GM13977 (cell line): ENCODE data around the gene DMRTB1.

Experiments used
- DNase-seq: peaks from one replicate; pipeline ENCODE4 v3.0.0; 2012; ENCODE audit warnings: low spot score
- CTCF ChIP-seq: IDR thresholded peaks from 2 replicates; pipeline ENCODE4 v1.5.1; 2012; ENCODE audit warnings: mild to moderate bottlenecking, control low read depth; ENCODE audit not compliant: insufficient read depth; ENCODE audit errors: extremely low read depth, missing control alignments
- in situ Hi-C: fragments of 300-500 bp; cut with MboI; formaldehyde crosslinking; loops from one replicate; pipeline ENCODE4 v1.12.0; 2022; ENCODE audit warnings: low sequenced_read_pairs, low pct_unique_long_range_greater_than_20kb, mixed read lengths, inconsistent platforms; ENCODE audit not compliant: unreplicated experiment

Gene DMRTB1

GRCh38 chr1:53501065-53502005 is 42.1 kb downstream of the DMRTB1 start:
- TF ChIP-seq CTCF: no peak
- no peak for DNase-seq
- in situ Hi-C loops: no loop called here

- no peak for DNase-seq
- in situ Hi-C loops: no loop called here
- TF ChIP-seq CTCF: no peak
Measured at GRCh38 chr1:53502641-53503432, 43.6 kb downstream of the DMRTB1 start.

GRCh38 chr1:53503433-53504217 is 44.4 kb downstream of the DMRTB1 start:
- in situ Hi-C loops: no loop called here
- DNase-seq: no peak
- no peak for TF ChIP-seq CTCF

- in situ Hi-C loops: no loop called here
- DNase-seq: no peak
- no peak for TF ChIP-seq CTCF
Measured at GRCh38 chr1:53504901-53505300, 45.7 kb downstream of the DMRTB1 start.

- TF ChIP-seq CTCF: no peak
- in situ Hi-C loops: no loop called here
- DNase-seq: no peak
Measured at GRCh38 chr1:53505401-53505800, 46.2 kb downstream of the DMRTB1 start.

GRCh38 chr1:53505891-53506290 is 46.7 kb downstream of the DMRTB1 start:
- DNase-seq: no peak
- in situ Hi-C loops: no loop called here
- no peak for TF ChIP-seq CTCF
